SKM-1 (cell line): Measurements from ENCODE around the gene FAM234B.
"Not testable (repeated sequence)": the region's sequence is repeated elsewhere in the genome, so short reads cannot be mapped to it uniquely, and the experiment has no call there.

ENCODE experiments used
- DNase-seq: peaks from one replicate; lab custom pipeline; 2025; ENCODE audit not compliant: unreplicated experiment; lab: John Stamatoyannopoulos, UW

FAM234B gene

DNA sequence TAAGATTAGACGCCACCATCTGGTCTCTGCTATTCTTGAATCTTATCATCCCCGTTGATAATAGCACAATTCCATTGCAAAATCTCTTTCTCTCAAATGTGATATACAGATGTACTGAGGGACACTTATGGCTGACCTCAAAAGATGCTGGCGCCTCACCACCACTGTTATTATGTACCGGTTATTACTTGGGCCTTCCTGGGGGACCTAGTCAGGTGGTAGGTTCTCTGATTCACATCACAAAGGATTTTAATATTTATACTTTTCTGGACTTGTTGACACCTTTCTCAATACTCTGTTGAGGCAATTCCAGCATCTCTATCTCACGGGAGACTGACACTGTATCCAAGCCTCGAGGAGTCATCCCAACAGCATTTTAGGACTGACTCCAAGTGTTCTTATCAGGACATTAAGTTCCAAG, 21.3 kb upstream of the FAM234B start:
- DNase-seq: no peak

DNA sequence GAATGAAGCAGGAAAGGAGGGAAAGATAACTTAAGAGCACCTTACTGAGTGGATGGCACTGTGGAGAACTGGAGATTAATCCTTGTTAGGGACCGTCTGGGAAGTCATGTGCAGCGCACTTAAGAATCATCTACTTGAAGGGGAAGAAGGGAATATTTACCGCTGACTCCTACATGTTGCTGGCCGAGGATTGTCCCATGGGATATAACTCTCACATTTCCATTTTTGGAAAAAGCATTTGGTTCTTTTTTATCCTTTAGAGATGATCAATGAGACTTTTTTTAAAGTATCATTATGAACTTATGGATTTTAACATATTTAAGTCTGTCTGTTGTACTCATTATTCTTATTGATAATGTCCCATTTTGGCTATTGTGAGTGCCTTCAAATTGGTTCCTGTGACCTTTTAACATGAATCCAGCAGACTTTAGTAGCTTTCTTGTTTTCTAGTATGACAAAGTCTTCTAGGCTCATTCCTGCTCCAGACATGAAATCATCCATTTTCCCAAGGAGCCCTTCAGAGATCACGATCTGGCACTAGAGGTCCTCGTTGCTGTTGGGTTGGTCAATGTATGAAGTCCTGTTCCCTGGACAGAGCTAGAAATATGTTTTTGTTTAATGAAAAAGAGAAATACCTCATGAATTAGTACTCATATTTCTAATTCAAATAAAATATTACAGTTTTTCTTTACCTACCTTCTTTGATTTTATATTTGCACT, 20.2 kb upstream of the FAM234B start:
- no peak for DNase-seq

DNA sequence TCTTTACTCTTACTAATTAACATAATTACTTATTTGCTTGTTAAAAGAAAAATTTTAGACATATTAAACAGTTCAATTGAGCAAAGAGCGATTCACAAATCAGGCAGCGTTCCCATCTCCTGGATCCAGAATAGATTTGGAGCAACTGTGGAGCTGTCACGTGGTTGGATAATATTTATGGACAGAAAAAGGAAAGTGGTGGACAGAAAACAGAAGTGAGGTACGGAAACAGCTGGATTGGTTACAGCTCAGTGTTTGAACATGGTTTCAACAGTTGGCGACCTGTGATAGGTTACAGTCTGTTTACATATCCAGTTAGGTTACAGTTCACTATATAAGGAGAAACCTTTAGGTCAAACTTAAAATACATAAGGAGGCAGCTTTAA, 19.7 kb upstream of the FAM234B start:
- no peak for DNase-seq

DNA sequence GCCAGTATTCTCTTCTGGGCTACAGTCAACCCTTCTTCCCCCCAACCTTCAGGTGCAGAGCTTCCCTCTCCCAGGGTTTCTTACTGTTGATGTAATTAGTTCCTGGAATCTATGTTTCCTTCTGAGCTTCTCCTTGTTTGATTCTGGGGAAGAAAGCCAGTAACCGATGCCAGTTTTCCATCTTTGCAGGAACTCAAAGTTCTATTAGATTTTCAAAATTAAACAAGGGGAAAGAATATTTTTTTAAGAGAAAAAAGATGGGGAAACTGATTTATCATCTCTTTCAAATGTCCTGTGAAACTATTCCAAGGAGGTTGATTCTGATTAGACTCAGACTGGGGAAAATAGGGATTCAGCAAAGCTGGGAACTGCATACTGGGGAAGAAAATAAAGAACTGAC, 17.9 kb upstream of the FAM234B start:
- no peak for DNase-seq

DNA sequence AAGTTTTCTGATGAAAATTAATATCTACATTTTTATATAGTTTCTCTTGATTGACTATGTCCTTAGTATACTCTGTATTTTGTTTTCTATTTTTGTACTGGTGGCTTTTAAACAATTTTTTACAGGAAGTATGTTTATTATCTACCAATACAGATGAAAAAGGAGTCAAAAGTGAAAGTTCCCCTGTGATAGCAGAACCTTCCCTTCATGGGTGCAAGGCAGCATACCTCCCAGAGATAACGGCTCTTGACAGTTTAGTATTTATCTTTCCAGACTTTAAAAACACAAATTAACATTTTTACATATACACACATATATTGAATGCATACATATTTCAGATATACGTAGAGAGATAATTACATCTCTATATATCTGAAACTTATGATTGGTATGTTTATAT, 17.1 kb upstream of the FAM234B start:
- DNase-seq: no peak

DNA sequence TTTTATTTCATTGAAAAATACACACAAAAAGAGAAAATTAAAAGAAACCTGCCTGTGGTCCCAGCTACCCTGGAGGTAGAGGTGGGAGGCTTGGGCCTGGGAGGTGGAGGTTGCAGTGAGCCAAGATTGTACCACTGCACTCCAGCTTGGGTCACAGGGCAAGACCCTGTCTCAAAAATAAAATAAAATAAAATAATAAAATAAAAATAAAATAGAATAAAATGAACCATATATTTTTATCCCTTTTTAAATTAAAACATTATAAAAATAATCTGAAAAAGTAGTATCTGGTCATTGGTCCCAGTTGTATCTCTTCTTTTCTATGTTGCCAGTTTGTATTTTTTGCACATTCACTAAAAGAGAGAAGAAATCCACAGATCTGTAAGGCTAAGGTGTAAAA, 16.7 kb upstream of the FAM234B start:
- DNase-seq: no peak

DNA sequence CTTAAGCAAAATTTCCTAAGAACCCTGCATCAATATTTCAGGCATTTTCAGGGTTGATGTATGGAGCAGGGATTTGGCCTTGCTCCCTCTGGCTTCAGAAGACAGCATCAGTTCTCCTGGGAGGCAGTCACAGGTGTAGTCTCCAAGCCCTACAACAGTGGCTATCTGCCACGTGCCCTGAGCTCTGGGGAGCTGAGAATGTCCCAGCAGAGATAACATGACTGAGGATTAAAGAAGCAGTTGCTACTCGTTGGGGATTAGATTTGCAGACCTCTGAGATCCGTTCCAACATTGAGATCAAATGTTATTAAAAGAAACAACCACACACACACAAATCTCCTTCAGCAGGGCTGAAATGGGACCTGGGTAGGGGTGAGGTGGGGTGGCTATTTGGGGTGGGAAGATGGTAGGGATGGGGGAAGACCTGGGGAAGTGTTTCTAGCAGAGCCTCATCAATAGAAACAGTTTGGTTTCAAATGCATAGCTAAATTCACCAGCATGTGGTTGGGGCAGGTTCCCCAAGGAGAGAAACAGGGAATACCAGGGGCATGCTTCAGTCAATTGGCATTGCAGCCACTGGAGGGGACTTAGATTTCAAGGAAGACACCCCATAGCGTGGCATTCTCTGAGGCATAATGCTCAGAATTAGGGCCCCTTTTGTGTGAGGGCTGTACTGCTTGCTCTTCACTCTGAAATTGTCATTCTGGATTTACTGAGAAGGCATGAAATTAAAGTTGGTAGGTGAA, 15.2 kb upstream of the FAM234B start:
- no peak for DNase-seq

DNA sequence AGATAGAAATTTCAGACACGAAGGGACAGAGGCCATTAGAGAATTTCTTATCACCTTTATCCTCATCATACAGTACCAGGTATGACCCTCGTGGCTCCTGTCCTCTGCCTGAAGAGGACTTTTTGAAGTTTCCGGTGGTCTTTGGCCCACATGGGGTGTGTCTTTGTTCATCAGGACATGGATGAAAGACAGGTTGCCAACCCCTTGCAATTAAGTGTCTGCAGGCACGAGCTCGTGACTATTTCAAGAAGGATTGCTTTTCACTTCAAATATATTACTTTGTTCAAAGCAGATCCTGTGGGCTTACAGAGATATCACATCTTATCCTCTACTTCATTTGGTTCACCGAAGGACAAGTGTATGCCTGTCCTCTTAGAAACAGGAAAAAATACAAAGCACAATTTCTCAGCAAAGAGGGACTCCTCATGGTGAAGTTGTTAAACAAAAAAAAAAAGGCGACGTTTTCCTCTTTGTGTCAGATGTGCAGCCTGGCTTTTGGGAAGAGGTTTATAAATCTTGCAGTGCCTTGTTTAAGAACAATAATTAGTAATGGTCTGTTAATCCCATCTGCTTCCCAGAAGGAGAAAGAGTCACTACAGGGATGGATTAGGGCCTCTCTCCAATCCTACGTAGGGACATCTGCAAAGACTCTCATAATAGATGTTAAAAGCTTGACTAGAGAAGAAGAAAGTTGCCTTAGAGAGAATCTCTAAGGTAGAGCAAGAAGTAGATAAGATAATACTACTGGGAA, 13.5 kb upstream of the FAM234B start:
- no peak for DNase-seq

DNA sequence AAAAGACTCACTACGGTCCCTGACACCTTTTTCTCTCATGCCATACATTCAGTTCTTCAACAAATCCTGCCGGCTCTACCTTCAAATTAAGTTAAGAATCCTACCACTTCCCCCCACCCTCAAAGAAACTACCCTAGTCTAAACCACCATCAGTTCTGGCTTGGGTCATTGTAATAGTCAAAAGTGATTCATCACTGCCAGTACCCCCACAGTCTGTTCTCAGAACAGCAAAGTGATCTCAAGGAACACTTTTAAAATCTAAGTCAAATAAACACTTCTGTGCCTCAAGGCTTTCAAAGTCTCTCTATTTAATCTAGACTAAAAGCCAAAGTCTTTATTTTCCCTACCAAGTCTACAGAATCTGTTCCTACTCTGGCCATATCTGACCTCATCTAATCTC, 12.0 kb upstream of the FAM234B start:
- DNase-seq: no peak

DNA sequence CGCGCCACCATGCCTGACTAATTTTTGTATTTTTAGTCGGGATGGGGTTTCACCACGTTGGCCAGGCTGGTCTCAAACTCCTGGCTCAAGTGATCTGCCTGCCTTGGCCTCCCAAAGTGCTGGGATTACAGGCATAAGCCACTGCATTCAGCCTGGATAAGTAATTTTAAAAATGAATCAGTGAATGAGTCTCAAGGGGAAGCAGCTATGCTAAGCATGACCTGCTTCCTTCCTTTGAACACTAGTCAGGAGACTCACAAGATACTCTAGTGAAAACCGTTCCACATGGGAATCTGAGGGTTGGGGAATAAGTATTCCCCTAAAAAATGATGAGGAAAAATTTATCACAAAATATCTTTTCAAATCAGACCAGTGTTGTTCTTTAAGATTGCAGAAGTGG, 10.7 kb upstream of the FAM234B start:
- DNase-seq: no peak

DNA sequence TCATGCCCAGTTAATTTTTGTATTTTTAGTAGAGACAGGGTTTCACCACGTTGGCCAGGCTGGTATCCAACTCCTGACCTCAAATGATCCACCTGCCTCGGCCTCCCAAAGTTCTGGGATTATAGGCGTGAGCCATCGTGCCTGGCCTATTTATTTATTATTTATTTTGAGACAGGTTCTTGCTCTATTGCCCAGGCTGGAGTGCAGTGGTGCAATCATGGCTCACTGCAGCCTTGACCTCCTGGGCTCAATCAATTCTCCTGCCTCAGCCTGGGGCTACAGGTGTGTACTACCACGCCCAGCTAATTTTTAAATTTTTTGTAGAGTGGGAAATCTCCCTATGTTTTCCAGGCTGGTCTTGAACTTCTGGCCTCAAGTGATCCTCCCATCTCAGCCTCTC, 8.8 kb upstream of the FAM234B start:
- DNase-seq: not testable (repeated sequence)

DNA sequence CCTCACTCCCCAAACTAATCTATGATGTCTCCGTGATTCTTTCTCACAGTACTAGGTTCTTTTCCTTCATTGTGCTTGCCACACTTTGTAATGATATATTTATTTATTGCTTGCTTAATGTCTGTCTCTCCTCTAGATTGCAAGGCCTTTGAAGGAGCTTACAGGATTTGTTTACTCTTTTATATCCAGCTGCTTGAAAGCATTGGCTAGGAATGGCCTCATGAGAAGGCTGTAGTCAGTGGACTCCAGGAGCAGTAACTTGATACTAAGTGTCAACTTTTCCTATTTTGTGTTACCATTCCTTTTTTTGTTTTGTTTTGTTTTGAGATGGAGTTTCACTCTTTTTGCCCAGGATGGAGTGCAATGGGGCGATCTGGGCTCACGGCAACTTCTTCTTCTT, 7.3 kb upstream of the FAM234B start:
- no peak for DNase-seq

DNA sequence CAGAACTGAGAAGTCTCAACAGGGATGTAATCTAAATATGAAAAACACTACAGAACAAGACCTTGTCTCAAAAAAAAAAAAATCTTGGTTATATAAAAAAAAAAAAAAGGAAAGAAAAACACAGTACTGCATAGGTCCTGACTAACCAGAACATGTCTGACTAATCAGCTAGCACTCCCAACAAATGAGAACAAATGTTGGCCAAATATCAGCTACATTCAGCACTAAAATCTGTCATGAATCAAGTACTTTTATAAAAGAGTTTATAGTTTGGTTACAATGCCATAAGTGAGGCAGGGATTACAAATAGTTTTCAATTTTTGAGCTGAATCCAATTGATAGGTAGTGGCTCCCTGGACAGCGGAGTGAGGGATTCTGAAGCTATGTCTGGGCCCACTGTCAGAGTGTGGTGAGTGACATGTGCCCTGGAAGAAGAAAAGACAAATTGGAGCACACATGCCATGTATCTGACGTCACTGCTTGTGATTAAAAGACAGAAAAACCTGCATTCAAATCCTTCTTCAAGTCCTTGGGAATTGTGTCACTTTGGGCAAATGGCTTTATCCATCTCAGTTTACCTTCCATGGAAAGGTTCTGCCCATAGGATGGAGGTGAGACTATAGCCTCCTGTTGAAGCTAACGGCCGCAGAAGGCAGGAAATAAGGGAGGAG, 5.6 kb upstream of the FAM234B start:
- no peak for DNase-seq

DNA sequence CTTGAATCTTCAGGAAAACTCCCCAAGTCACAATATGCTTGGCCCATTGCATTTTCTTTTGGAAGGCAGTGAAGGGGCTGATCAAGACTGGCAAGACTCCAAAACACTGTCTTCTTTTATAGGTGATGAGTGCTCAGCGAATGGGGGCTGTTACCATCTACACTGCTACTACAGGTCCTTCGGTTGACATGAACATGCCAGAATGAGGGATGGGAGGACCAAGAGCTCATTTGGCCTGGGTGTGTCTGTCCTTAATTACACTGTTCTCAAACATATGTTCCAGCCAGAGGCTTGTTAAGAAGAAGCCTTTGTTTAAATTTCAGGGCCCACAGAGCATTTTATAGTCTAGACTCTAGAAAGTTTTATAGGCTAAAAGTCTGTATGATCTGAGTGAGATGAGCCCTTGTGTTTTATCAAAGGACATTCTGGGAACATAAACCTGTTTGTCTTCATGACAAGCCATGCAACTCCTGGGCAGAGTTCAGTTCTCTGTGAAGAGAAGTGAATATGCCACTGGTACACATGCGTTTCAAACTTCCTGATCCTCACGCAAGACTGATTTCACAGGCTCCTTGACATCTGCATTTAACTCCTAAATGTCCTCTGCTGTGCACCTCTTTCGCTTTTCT, 4.7 kb upstream of the FAM234B start:
- DNase-seq: no peak

DNA sequence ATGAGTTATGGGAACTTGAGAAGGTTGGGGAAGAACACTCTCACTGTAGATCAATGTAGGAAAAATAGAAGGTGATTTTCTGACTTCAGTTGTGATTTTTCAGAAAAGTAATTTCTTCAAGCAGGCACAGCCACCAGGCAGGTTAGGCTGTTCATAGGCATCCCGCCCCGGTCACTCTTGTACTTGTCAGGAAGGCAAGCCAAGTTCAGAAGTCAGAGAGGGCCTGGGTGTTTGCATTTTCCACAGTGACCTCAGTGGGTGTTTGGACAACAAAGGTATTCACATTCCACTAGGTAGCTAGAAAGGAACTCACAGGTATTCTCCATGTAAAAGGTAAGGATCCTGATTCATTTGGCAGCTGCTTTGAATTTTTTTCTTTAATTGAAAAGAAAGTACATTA, 3.0 kb upstream of the FAM234B start:
- DNase-seq: no peak

DNA sequence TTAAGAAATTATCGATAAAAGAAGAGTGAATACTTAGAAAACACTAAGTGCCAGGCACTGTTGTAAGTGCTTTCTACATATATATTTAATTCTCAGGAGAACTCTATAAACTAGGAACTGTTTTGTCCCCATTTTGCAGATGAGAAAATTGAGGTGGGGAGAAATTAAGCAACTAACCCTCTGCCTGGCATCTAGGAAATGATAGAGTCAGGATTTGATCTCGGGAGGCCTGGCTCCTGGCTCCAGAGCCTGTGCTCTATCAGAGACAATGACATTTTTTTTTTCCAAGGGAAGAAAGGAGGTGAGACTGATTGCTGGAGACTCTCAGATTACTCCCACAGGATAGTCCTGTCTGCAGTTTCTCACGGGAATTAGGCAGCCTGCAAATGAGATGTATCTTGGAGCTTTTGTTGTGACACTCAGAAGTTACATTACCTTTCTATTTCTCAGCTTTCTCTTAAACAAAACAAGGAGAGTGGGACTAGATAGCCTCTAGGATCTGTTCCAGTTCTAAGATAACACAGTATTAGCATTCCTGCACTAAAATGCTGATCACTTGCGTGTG, 1.4 kb upstream of the FAM234B start:
- DNase-seq: no peak

DNA sequence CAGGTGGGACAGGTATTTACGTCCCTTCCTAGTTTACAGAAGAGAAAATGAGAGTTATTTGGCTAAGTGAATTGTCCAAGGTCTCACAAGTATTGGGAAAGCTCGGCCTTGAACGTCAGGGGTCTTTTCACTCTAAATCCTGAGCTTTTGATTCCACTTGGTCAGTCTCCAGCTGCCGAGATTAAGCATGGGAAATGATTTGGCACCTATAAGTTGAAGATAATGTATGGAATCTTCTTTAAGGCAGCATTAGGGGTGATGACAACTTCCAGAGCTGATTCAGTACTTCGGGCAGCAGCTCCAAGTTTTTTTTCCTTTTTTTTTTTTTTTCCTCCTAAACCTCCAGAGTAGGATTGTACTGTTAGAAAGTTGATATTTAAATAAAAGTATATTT, 722 bp downstream of the FAM234B start:
- no peak for DNase-seq

DNA sequence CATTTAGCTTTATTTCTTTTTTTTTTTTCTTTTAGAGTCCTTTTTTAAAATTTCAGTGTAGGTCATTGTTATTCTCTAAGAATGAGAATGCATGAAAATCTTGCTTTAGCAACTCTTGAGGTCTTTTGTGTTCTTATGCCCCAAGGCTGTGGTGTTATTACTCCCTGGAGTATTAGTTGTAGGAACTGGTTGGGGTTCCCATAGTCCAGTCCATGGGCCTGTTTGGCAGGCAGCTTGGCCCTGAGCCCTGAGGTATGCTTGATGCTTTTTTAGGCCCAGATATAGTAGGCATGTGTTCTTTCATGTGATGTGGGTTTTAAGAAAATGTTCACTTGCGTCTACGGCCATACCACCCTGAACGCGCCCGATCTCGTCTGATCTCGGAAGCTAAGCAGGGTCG, 1.6 kb downstream of the FAM234B start:
- no peak for DNase-seq

DNA sequence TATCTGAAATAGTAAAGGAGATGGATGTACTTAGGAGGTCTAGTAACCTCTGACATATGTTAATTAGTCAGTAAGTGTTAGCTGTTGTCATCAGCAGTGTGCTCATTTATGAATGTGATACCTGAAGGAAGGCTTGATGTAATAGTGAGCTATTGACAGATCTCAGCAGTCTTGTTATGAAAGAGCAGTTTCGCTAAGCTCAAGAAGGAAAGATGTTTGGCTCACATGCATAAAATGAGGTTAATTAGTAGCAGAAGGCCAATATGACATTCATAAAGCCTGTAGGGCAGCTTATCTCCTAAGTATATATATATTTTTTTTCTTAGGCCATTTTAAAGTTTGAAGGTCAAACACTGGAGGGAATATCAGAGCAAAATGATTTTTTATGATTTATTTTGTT, 2.8 kb downstream of the FAM234B start:
- DNase-seq: no peak

DNA sequence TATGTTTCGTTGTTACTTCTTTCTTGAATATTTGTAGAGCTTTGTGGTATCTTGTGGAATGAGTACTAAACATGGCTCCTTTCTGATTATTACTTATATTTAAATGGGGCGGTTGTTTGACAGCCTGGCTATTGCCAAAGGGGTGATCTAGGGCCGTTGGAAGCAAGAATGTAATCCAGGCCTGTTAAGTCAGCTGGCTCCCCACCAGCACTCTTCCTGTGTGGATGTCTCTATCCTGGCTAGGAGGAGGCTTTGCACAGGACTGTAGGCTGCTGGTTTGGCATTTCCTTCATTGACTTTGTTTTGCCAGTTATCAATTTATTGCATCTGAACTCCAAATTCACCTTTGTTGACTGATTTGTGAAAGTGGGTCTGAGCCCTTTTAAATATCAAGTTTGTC, 5.6 kb downstream of the FAM234B start:
- DNase-seq: no peak

DNA sequence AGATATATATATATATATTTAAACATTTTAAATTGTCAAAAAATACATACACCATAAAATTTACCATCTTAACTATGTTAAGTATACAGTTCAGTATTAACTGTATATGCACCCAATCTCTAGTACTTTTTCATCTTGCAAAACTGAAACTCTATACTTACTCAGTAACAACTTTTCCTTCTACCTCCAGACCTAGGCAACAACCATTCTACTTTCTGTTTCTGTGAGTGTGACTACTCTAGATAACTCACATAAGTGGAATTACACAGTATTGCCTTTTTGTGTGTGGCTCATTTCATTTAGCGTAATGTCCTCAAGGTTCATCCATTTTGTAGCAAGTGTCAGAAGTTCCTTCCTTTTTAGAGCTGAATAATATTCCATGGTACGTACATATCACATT, 8.2 kb downstream of the FAM234B start:
- no peak for DNase-seq
